Transverse colon (tissue), 4 donors: ENCODE measurements around the gene OGFR. TPM values are rescaled to one million over a fixed set of nuclear protein-coding genes. Genes with fewer than 3 reads are reported as not detected.

Experiments used
- DNase-seq: peaks from one replicate; pipeline ENCODE4 v3.0.0-alpha.2; 2019
- H3K27ac ChIP-seq, 4 donors: fragments of 200-600 bp; sonication (generic); 2 replicates each; pipeline ENCODE4 v1.5.1; 2016 to 2018; ENCODE audit warnings: inconsistent platforms in 4 of 4
- H3K27me3 ChIP-seq: fragments of 200-600 bp; sonication (generic); 2 replicates; pipeline ENCODE4 v1.5.1; 2017; ENCODE audit warnings: inconsistent platforms
- H3K36me3 ChIP-seq, 4 donors: fragments of 200-600 bp; sonication (generic); 2 replicates each; pipeline ENCODE4 v1.5.1; 2017 to 2019; ENCODE audit warnings: inconsistent platforms in 4 of 4
- H3K4me1 ChIP-seq, 4 donors: fragments of 200-600 bp; sonication (generic); 2 replicates each; pipeline ENCODE4 v1.5.1; 2017 to 2020; ENCODE audit warnings: inconsistent platforms in 4 of 4
- H3K4me3 ChIP-seq, 4 donors: fragments of 200-600 bp; sonication (generic); 1 replicate in 1 of 4; 2 replicates in 3 of 4; pipeline versions ENCODE4 v1.5.1 to v1.6.1; 2017 to 2019; ENCODE audit warnings: inconsistent platforms in 4 of 4
- H3K9me3 ChIP-seq, 2 donors: fragments of 200-600 bp; sonication (generic); 2 replicates each; pipeline ENCODE4 v1.5.1; 2017 to 2019; ENCODE audit warnings: inconsistent platforms in 2 of 2
- EP300 ChIP-seq: sonication (generic); formaldehyde crosslinking; IDR thresholded peaks from one replicate; pipeline ENCODE4 v1.6.1; 2017; ENCODE audit warnings: antibody characterized with exemption, low read depth
- POLR2A ChIP-seq: fragments of 450-650 bp; IDR thresholded peaks from one replicate; pipeline ENCODE4 v1.6.1; 2016; ENCODE audit warnings: antibody characterized with exemption, mild to moderate bottlenecking, moderate library complexity
- POLR2AphosphoS5 ChIP-seq, 3 donors: sonication (generic); formaldehyde crosslinking; IDR thresholded peaks; one replicate each; pipeline ENCODE4 v1.6.1; 2016; ENCODE audit warnings: antibody characterized with exemption in 3 of 3
- WGBS, 2 donors: methylation state at CpG; one replicate each; pipeline ENCODE4 v1.1.5; 2018; ENCODE audit warnings: low coverage in 1 of 2; 5-methylcytosine and 5-hydroxymethylcytosine counted together
- in situ Hi-C, 4 donors: fragments of 200-750 bp; cut with MboI; loops; one replicate each; pipeline versions ENCODE4 v1.15.0 to v1.15.1; 2017; ENCODE audit warnings: low sequenced_read_pairs in 3 of 4, low pct_ligation_motif_present in 1 of 4, low pct_unique_long_range_greater_than_20kb in 1 of 4
- intact Hi-C: fragments of 100-400 bp; cut with DNase I; formaldehyde crosslinking; loops from one replicate; pipeline ENCODE4 v1.15.1; 2023; ENCODE audit warnings: low total_unique reads
- total RNA-seq, 4 donors: library from RNA; depleted of rRNA; stranded (reverse); fragments of >200 nt; gene quantifications; one replicate each; pipeline ENCODE4 v1.1.0, GENCODE V29; 2016
- TF ChIP-seq, protein P1 (sequence below), 5 experiments: fragments of 200-600 bp in 3 of 5; fragments of 450-650 bp in 2 of 5; sonication (generic) in 3 of 5; IDR thresholded peaks; 1 replicate in 2 of 5; 2 replicates in 3 of 5; pipeline ENCODE4 v1.5.1; 2016 to 2017; ENCODE audit warnings: antibody characterized with exemption in 5 of 5, inconsistent platforms in 3 of 5, mild to moderate bottlenecking in 2 of 5, moderate library complexity in 1 of 5

The OGFR gene
- total RNA-seq, 4 donors from 2014 or later, result 55.2 to 137 (median 71.1) TPM

GRCh38 chr20:62816031-62816883 lies 11.6 kb downstream of the OGFR start:
- WGBS, 2 donors, result 8% methylated on average over 31 of the region's 57 CpGs; no CpG with 5 or more reads in 1 of the 2 donors
- in situ Hi-C loops, result no loop called here
- peaks cover 66% of the 10 kb centered on the region for H3K27me3 ChIP-seq
- peaks cover 16 to 39% (median 30%) of the 10 kb centered on the region in 4 donors for H3K4me1 ChIP-seq
- peak overlapping the region in 3 of 4 donors; percentile 4 to 35 (median 8) for H3K4me3 ChIP-seq
- TF ChIP-seq, protein P1, sequence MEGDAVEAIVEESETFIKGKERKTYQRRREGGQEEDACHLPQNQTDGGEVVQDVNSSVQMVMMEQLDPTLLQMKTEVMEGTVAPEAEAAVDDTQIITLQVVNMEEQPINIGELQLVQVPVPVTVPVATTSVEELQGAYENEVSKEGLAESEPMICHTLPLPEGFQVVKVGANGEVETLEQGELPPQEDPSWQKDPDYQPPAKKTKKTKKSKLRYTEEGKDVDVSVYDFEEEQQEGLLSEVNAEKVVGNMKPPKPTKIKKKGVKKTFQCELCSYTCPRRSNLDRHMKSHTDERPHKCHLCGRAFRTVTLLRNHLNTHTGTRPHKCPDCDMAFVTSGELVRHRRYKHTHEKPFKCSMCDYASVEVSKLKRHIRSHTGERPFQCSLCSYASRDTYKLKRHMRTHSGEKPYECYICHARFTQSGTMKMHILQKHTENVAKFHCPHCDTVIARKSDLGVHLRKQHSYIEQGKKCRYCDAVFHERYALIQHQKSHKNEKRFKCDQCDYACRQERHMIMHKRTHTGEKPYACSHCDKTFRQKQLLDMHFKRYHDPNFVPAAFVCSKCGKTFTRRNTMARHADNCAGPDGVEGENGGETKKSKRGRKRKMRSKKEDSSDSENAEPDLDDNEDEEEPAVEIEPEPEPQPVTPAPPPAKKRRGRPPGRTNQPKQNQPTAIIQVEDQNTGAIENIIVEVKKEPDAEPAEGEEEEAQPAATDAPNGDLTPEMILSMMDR (IDR thresholded peaks at IDR 0.05), result no peak
- no peak for TF ChIP-seq EP300
- no peak for TF ChIP-seq POLR2AphosphoS5 (IDR thresholded peaks at IDR 0.05)
- TF ChIP-seq POLR2A, result no peak
- peaks cover 0 to 17% (median 7%) of the 10 kb centered on the region in 4 donors for H3K36me3 ChIP-seq
- DNase-seq, result no peak
- no peaks in the 10 kb centered on the region for H3K9me3 ChIP-seq
- intact Hi-C loops, result no loop called here
- H3K27ac ChIP-seq, result peak overlapping the region in 1 of 4 donors; percentile 10

GRCh38 chr20:62816884-62817873 lies 12.5 kb downstream of the OGFR start, which contains the start of gene COL9A3:
Gene COL9A3, plus strand, starts transcription at chr20:62817050. Its CDS starts 15 bp downstream, at chr20:62817065.
- Histone ChIP-seq H3K27me3 (peaks cover 66% of the 10 kb centered on the region), H3K27ac (peak within 1 kb of the TSS in 3 of 4 donors; percentile 7 to 41 (median 10)), H3K9me3 (no peaks in the 10 kb centered on the region), H3K36me3 (peaks cover 0 to 8% (median 3%) of the 10 kb centered on the region in 4 donors), H3K4me3 (peak within 1 kb of the TSS in 3 of 4 donors; percentile 4 to 35 (median 8)), H3K4me1 (peaks cover 16 to 39% (median 30%) of the 10 kb centered on the region in 4 donors)
- in situ Hi-C loops (no loop called here), intact Hi-C loops (no loop called here)
- TF ChIP-seq, protein P1 (IDR thresholded peaks at IDR 0.05), result no peak
- TF ChIP-seq POLR2AphosphoS5 (IDR thresholded peaks at IDR 0.05) (no peak), POLR2A (no peak), EP300 (no peak)
- WGBS, 2 donors, result 7% methylated on average over 31 of the region's 108 CpGs; no CpG with 5 or more reads in 1 of the 2 donors
- DNase-seq, result no peak

- Histone ChIP-seq H3K4me3 (no peak overlapping the region), H3K36me3 (no peaks in the 10 kb centered on the region), H3K4me1 (peaks cover 16 to 39% (median 30%) of the 10 kb centered on the region in 4 donors), H3K9me3 (no peaks in the 10 kb centered on the region), H3K27me3 (peaks cover 66% of the 10 kb centered on the region), H3K27ac (peak overlapping the region in 1 of 4 donors; percentile 41)
- 56% methylated on average over 6 of the region's 12 CpGs; no CpG with 5 or more reads in 1 of the 2 donors for WGBS, 2 donors
- no peak for TF ChIP-seq POLR2AphosphoS5 (IDR thresholded peaks at IDR 0.05)
- no peak for TF ChIP-seq EP300
- no peak for TF ChIP-seq POLR2A
- TF ChIP-seq, protein P1 (IDR thresholded peaks at IDR 0.05), result no peak
- intact Hi-C loops, result no loop called here
- in situ Hi-C loops, result no loop called here
- no peak for DNase-seq
Measured at GRCh38 chr20:62817975-62818591, 13.4 kb downstream of the OGFR start.
